IMR-90 (cell line): ENCODE measurements around the gene PIP4K2B.
A peak's percentile ranks its signal among the peaks of the same experiment; 100 is the strongest.

ENCODE experiments used
- CHD1 ChIP-seq: IDR thresholded peaks from 2 replicates; pipeline ENCODE4 v1.6.1; 2012; ENCODE audit warnings: low read depth, low read length, improper control_type of control experiment
- CTCF ChIP-seq: conservative IDR thresholded peaks from 2 replicates; pipeline ENCODE4 v1.5.1; 2012; ENCODE audit warnings: mild to moderate bottlenecking, low read depth, low read length, improper control_type of control experiment
- FOS ChIP-seq: fragments of 150-350 bp; IDR thresholded peaks from 2 replicates; pipeline ENCODE4 v1.6.1; 2016; ENCODE audit warnings: low read depth, low read length
- MXI1 ChIP-seq: IDR thresholded peaks from 2 replicates; pipeline ENCODE4 v1.6.1; 2012; ENCODE audit warnings: low read depth, mild to moderate bottlenecking, low read length, moderate library complexity, borderline replicate concordance
- POLR2A ChIP-seq: IDR thresholded peaks from 2 replicates; pipeline ENCODE4 v1.6.1; 2012; ENCODE audit warnings: mild to moderate bottlenecking, low read depth, low read length
- RCOR1 ChIP-seq: IDR thresholded peaks from 2 replicates; pipeline ENCODE4 v1.6.1; 2012; ENCODE audit warnings: mild to moderate bottlenecking, low read length, improper control_type of control experiment; ENCODE audit not compliant: insufficient replicate concordance
- SMC3 ChIP-seq: fragments of 150-350 bp; IDR thresholded peaks from 2 replicates; pipeline ENCODE4 v1.6.1; 2016; ENCODE audit warnings: low read depth, mild to moderate bottlenecking, antibody characterized with exemption, low read length, moderate library complexity
- USF2 ChIP-seq: fragments of 150-350 bp; IDR thresholded peaks from 2 replicates; pipeline ENCODE4 v1.6.1; 2017; ENCODE audit warnings: mild to moderate bottlenecking, antibody characterized with exemption, low read length, low read depth

GRCh38 chr17:38815576-38816193 is 16.3 kb upstream of the PIP4K2B start:
- TF ChIP-seq POLR2A (no peak), CTCF (peak; percentile 42), SMC3 (no peak), USF2 (no peak), RCOR1 (no peak), CHD1 (no peak), FOS (no peak), MXI1 (no peak)
